Endothelial cell of umbilical vein (primary cell): ENCODE measurements around the gene ADAMTSL3. TPM values are rescaled to one million over a fixed set of nuclear protein-coding genes. Genes with fewer than 3 reads are reported as not detected.

Source experiments
- BruUV-seq: library from RNA; stranded (reverse); fragments of 400-500 nt; replicated peaks from 2 replicates; lab custom pipeline; 2021; lab: Mats Ljungman, UMichigan
- CTCF ChIA-PET: fragments of 300-600, 350-600 bp; sonication (Branson Sonifier 250); formaldehyde crosslinking; loops from one replicate; lab custom pipeline; 2021; ENCODE audit warnings: antibody characterized with exemption, inconsistent platforms; lab: Charles Lee
- POLR2A ChIA-PET: fragments of 300-600, 350-600 bp; sonication (Branson Sonifier 250); formaldehyde crosslinking; loops from one replicate; lab custom pipeline; 2021; ENCODE audit warnings: antibody characterized with exemption, inconsistent platforms; lab: Charles Lee
- DNase-seq: peaks from one replicate; pipeline ENCODE4 v3.0.0-alpha.2; 2011; ENCODE audit warnings: low read depth, low spot score
- FAIRE-seq: peaks from 2 replicates; lab custom pipeline; 2011; peaks lifted over from hg19 to GRCh38; lab: Jason Lieb, UNC
- H2AFZ ChIP-seq: 2 replicates; pipeline ENCODE4 v1.6.0; 2012; ENCODE audit warnings: low read depth, low read length, control low read depth, inconsistent platforms
- H3K27ac ChIP-seq: 2 replicates; pipeline ENCODE4 v1.5.1; 2011; ENCODE audit warnings: low read depth, mild to moderate bottlenecking, control low read depth, low read length, moderate library complexity; ENCODE audit not compliant: insufficient read depth
- H3K27me3 ChIP-seq, 2 experiments: 2 replicates each; pipeline versions ENCODE4 v1.6.0 to v1.6.1; 2011; ENCODE audit warnings: low read length in 2 of 2, mixed read lengths in 1 of 2; ENCODE audit not compliant: control insufficient read depth in 2 of 2, insufficient read depth in 2 of 2
- H3K36me3 ChIP-seq, 2 experiments: 2 replicates in 1 of 2; 3 replicates in 1 of 2; pipeline ENCODE4 v1.5.1; 2011; ENCODE audit warnings: low read length in 2 of 2, mild to moderate bottlenecking in 1 of 2, moderate library complexity in 1 of 2; ENCODE audit not compliant: control insufficient read depth in 2 of 2, insufficient read depth in 2 of 2; ENCODE audit errors: extremely low read depth in 1 of 2
- H3K4me1 ChIP-seq: 3 replicates; pipeline ENCODE4 v1.5.1; 2011; ENCODE audit warnings: mild to moderate bottlenecking, low read length; ENCODE audit not compliant: control insufficient read depth, insufficient read depth; ENCODE audit errors: extremely low read depth
- H3K4me2 ChIP-seq: 2 replicates; pipeline ENCODE4 v1.6.1; 2011; ENCODE audit warnings: low read length, control low read depth, mixed read lengths; ENCODE audit not compliant: insufficient read depth
- H3K4me3 ChIP-seq, 3 experiments: fragments of 200-600 bp in 1 of 3; sonication (generic), shearing (Covaris generic) in 1 of 3; replicated peaks in 1 of 3; 2 replicates each; pipeline ENCODE4 v1.5.1; 2011 to 2016; ENCODE audit warnings: control low read depth in 3 of 3, low read length in 3 of 3, mild to moderate bottlenecking in 2 of 3, inconsistent platforms in 1 of 3, low read depth in 1 of 3, moderate library complexity in 1 of 3; ENCODE audit not compliant: insufficient read depth in 1 of 3
- H3K79me2 ChIP-seq: 2 replicates; pipeline ENCODE4 v1.6.0; 2012; ENCODE audit warnings: low read length, inconsistent platforms; ENCODE audit not compliant: control insufficient read depth, insufficient read depth
- H3K9ac ChIP-seq: replicated peaks from 2 replicates; pipeline ENCODE3; 2011; ENCODE audit warnings: low read length, control low read depth; ENCODE audit not compliant: insufficient read depth; ENCODE audit errors: extremely low read depth
- H3K9me1 ChIP-seq: replicated peaks from 3 replicates; pipeline ENCODE4 v1.6.0; 2011; ENCODE audit warnings: mild to moderate bottlenecking, low read length; ENCODE audit not compliant: control insufficient read depth, insufficient read depth; ENCODE audit errors: extremely low read depth
- H3K9me3 ChIP-seq: replicated peaks from 2 replicates; pipeline ENCODE4 v1.5.1; 2012; ENCODE audit warnings: low read length, inconsistent platforms; ENCODE audit not compliant: control insufficient read depth, insufficient read depth
- H4K20me1 ChIP-seq: replicated peaks from 2 replicates; pipeline ENCODE3; 2011; ENCODE audit warnings: mild to moderate bottlenecking, low read length; ENCODE audit not compliant: control insufficient read depth, insufficient read depth; ENCODE audit errors: extremely low read depth
- CTCF ChIP-seq, 2 donors: IDR thresholded peaks; 1 replicate in 1 of 2; 2 replicates in 1 of 2; pipeline ENCODE4 v1.5.1; 2011; ENCODE audit warnings: low read length in 2 of 2, mild to moderate bottlenecking in 2 of 2, moderate library complexity in 2 of 2, control low read depth in 1 of 2, inconsistent platforms in 1 of 2, low read depth in 1 of 2; ENCODE audit not compliant: insufficient read depth in 1 of 2; ENCODE audit errors: extremely low read depth in 1 of 2
- FOS ChIP-seq: IDR thresholded peaks from 2 replicates; pipeline ENCODE4 v1.6.1; 2011; ENCODE audit warnings: mild to moderate bottlenecking, low read length, moderate library complexity, borderline replicate concordance; ENCODE audit not compliant: insufficient read depth
- MAX ChIP-seq: IDR thresholded peaks from 2 replicates; pipeline ENCODE4 v1.6.1; 2011; ENCODE audit not compliant: insufficient read depth, insufficient read length
- POLR2AphosphoS5 ChIP-seq: IDR thresholded peaks from 2 replicates; pipeline ENCODE4 v1.6.1; 2012; ENCODE audit warnings: low read depth, mild to moderate bottlenecking, control low read depth, low read length, moderate library complexity; ENCODE audit not compliant: insufficient read depth
- dilution Hi-C: fragments of 300-500 bp; cut with MboI; formaldehyde crosslinking; loops from one replicate; pipeline ENCODE4 v1.15.0; 2019; ENCODE audit warnings: low sequenced_read_pairs; ENCODE audit not compliant: extremely low pct_ligation_motif_present
- intact Hi-C: fragments of 100-400 bp; cut with micrococcal nuclease; formaldehyde crosslinking; loops from one replicate; pipeline ENCODE4 v1.10.0; 2022
- polyA plus RNA-seq, 4 experiments: library from polyadenylated mRNA; depleted of rRNA in 3 of 4; stranded (reverse) in 3 of 4; unstranded in 1 of 4; fragments of >200 nt; gene quantifications; 2 replicates each; pipeline versions ENCODE4 v1.2.1 to v1.2.3, GENCODE V29; 2011 to 2012; ENCODE audit warnings: missing spikeins in 1 of 4
- total RNA-seq: library from RNA; stranded (reverse); gene quantifications from 2 replicates; pipeline ENCODE4 v1.2.3, GENCODE V29; 2021

The ADAMTSL3 gene
- total and polyA plus RNA-seq, 2 donors (not counting 3 experiments of a cell fraction or from before 2014, with no cell fraction given): not detected

DNA sequence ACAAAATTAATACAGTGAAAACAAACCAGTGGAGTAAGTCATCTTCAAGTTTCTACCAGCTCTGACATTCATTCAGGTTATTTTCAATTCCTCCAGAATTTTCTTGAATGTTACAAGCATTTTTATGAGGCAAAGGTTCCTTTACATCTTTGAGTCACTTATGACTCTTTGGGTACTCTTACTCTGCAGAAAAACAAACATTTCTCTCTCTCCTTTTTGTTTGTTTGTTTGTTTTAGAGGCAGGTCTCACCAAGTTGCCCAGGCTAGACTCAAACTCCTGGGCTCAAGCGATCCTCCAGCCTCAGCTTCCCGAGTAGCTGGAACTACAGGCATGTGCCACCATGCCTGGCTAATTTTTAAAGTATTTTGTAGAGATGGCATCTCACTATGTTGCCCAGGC, 233.5 kb downstream of the ADAMTSL3 start:
- FAIRE-seq (no peak), DNase-seq (no peak)
- no peak for TF ChIP-seq POLR2AphosphoS5
- Histone ChIP-seq H3K9me1 (no peaks in the 10 kb centered on the region), H3K4me2 (no peak overlapping the region), H3K27me3 (no peaks in the 10 kb centered on the region), H2AFZ (no peak overlapping the region), H3K4me1 (no peaks in the 10 kb centered on the region), H3K27ac (no peak overlapping the region), H3K9ac (no peak overlapping the region), H3K36me3 (no peaks in the 10 kb centered on the region), H3K79me2 (no peaks in the 10 kb centered on the region), H4K20me1 (no peaks in the 10 kb centered on the region), H3K4me3 (no peak overlapping the region), H3K9me3 (no peaks in the 10 kb centered on the region)
- ChIA-PET POLR2A (no interaction called here), CTCF (no interaction called here)
- no TSS peak for BruUV-seq
- intact Hi-C loops: no loop called here
- dilution Hi-C loops: no loop called here

DNA sequence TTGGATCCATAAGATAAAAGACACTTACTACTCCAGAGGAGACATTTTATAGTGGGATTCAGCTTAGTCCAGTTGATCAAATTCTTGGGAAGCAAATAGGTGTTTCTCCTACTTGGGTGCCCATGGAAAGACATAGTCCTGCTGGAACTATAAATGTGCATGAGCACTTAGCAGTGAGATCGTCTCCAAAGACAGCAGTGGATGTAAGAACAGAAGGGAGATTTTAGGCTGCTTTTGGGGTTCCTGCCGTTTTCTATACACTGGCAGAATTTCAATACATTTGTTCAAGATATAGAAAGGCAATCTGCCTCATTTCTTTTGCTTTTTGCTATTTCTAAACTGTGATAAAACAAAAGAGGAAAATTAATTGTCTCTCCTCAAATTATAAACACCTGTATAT, 234.0 kb downstream of the ADAMTSL3 start:
- CTCF ChIA-PET: no interaction called here

More for the DNA sequence above, 234.0 kb downstream of the ADAMTSL3 start:
- DNase-seq (no peak), FAIRE-seq (no peak)
- H3K27ac ChIP-seq: no peak overlapping the region
- dilution Hi-C loops: no loop called here
- intact Hi-C loops: no loop called here
- H4K20me1 ChIP-seq: no peaks in the 10 kb centered on the region
- TF ChIP-seq MAX: no peak
- no peak for TF ChIP-seq CTCF (IDR thresholded peaks at IDR 0.05; ENCODE audit: extremely low read depth in 1 of 2, insufficient read depth in 1 of 2, low read depth in 1 of 2, low read length in 2 of 2)
- no peak for TF ChIP-seq FOS
- no peaks in the 10 kb centered on the region for H3K79me2 ChIP-seq
- no peaks in the 10 kb centered on the region for H3K27me3 ChIP-seq
- no peak overlapping the region for H3K9ac ChIP-seq
- H3K36me3 ChIP-seq: no peaks in the 10 kb centered on the region
- POLR2A ChIA-PET: no interaction called here
- no peak overlapping the region for H2AFZ ChIP-seq
- no peaks in the 10 kb centered on the region for H3K9me3 ChIP-seq
- H3K4me1 ChIP-seq: no peaks in the 10 kb centered on the region
- H3K4me3 ChIP-seq: no peak overlapping the region
- BruUV-seq: no TSS peak
- H3K9me1 ChIP-seq: no peaks in the 10 kb centered on the region
- no peak overlapping the region for H3K4me2 ChIP-seq
